ENCODE results near the gene CCNQ.

GRCh38 chrX:153582896-153583295 lies 16.0 kb downstream of the CCNQ start:
- TF ChIP-seq ZNF670 (tag by site-specific recombination; IDR thresholded peaks at IDR 0.05; ENCODE audit: low read depth) (no peak), CTCF (tag by site-specific recombination; IDR thresholded peaks at IDR 0.05) (no peak), ZNF274 (IDR thresholded peaks at IDR 0.05; ENCODE audit: low read length) (no peak), ZNF274 (tag by site-specific recombination; IDR thresholded peaks at IDR 0.05; ENCODE audit: borderline replicate concordance) (no peak), ZNF184 (tag by site-specific recombination; IDR thresholded peaks at IDR 0.05) (no peak)
